NCI-H526 (cell line): ENCODE results near the gene GFER.

Source experiments
- DNase-seq, 2 experiments: peaks; one replicate each; lab custom pipeline; 2025; lab: John Stamatoyannopoulos, UW

GFER gene

GRCh38 chr16:1974157-1975070 is 9.6 kb upstream of the GFER start:
- no peak for DNase-seq

GRCh38 chr16:1975432-1976215 is 8.4 kb upstream of the GFER start:
- DNase-seq: no peak

- no peak for DNase-seq
Observed at GRCh38 chr16:1976216-1976520, 7.8 kb upstream of the GFER start.

GRCh38 chr16:1976951-1977874 is 6.8 kb upstream of the GFER start:
- DNase-seq: no peak

- DNase-seq: no peak
Observed at GRCh38 chr16:1977875-1978268, 6.1 kb upstream of the GFER start.

- DNase-seq: no peak
Observed at GRCh38 chr16:1978476-1979120, 5.4 kb upstream of the GFER start.

GRCh38 chr16:1979271-1980029 is 4.5 kb upstream of the GFER start:
- peak; percentile 28 to 82 for DNase-seq

GRCh38 chr16:1980030-1980769 is 3.8 kb upstream of the GFER start:
- peak in 1 of 2 experiments; percentile 53 for DNase-seq

- no peak for DNase-seq
Observed at GRCh38 chr16:1980770-1981087, 3.3 kb upstream of the GFER start.

GRCh38 chr16:1981398-1981836 is 2.6 kb upstream of the GFER start, which contains the start of gene NOXO1:
Gene NOXO1, minus strand, starts transcription at chr16:1981469. Its CDS starts 290 bp downstream, at chr16:1981179.
- DNase-seq: peak in 1 of 2 experiments; percentile 60

- DNase-seq: peak; percentile 83 to 88
Observed at GRCh38 chr16:1982013-1982433, 2.0 kb upstream of the GFER start.

- no peak for DNase-seq
Observed at GRCh38 chr16:1982991-1983543, 926 bp upstream of the GFER start.

- peak in 1 of 2 experiments; percentile 58 for DNase-seq
Observed at GRCh38 chr16:1984347-1985225, 593 bp downstream of the GFER start.

- no peak for DNase-seq
Observed at GRCh38 chr16:1985466-1986150, 1.6 kb downstream of the GFER start.

- DNase-seq: no peak
Observed at GRCh38 chr16:1987198-1987597, 3.2 kb downstream of the GFER start.

GRCh38 chr16:1989209-1990100 is 5.5 kb downstream of the GFER start, which contains the start of gene SYNGR3:
Gene SYNGR3, plus strand, starts transcription at chr16:1989970. Its CDS starts 133 bp downstream, at chr16:1990103.
- peak in 1 of 2 experiments; percentile 49 for DNase-seq

GRCh38 chr16:1990101-1990350 is 6.0 kb downstream of the GFER start:
- no peak for DNase-seq
